SK-N-SH (cell line): ENCODE measurements around the gene DGUOK. TPM values are rescaled to one million over a fixed set of nuclear protein-coding genes. Genes with fewer than 3 reads are reported as not detected.

ENCODE experiments used
- CTCF ChIA-PET: fragments of 300-600, 350-600 bp; formaldehyde crosslinking; extraction: SDS; loops from one replicate; lab custom pipeline; 2021; lab: Yijun Ruan, JAX
- POLR2A ChIA-PET: fragments of 350-600 bp; sonication (Branson Sonifier 250); formaldehyde crosslinking; extraction: SDS; loops from one replicate; lab custom pipeline; 2020; ENCODE audit warnings: antibody characterized with exemption, inconsistent platforms; lab: Yijun Ruan, JAX
- DNase-seq: peaks from one replicate; pipeline ENCODE4 v3.0.0; 2012
- H2AFZ ChIP-seq: fragments of 200-600 bp; sonication (generic); 2 replicates; pipeline ENCODE4 v1.8.1; 2016; ENCODE audit warnings: antibody characterized with exemption, mild to moderate bottlenecking, low read depth
- H3F3A ChIP-seq: fragments of 200-600 bp; sonication (generic); replicated peaks from 2 replicates; pipeline ENCODE3; 2016; ENCODE audit warnings: antibody characterized with exemption, mild to moderate bottlenecking; ENCODE audit not compliant: insufficient read depth
- H3K27ac ChIP-seq, 2 experiments: fragments of 200-500 bp in 1 of 2; fragments of 200-600 bp in 1 of 2; sonication (Bioruptor generic) in 1 of 2; sonication (generic), shearing (Covaris generic) in 1 of 2; 2 replicates each; pipeline versions ENCODE4 v1.5.1 to v1.6.1; 2014 to 2016; ENCODE audit warnings: low read depth in 2 of 2, inconsistent platforms in 1 of 2, low read length in 1 of 2, mild to moderate bottlenecking in 1 of 2, mixed read lengths in 1 of 2
- H3K27me3 ChIP-seq: fragments of 200-600 bp; sonication (generic), shearing (Covaris generic); 2 replicates; pipeline ENCODE4 v1.6.1; 2016; ENCODE audit warnings: mixed run types; ENCODE audit not compliant: insufficient read depth
- H3K36me3 ChIP-seq, 2 experiments: fragments of 200-500 bp in 1 of 2; fragments of 200-600 bp in 1 of 2; sonication (Bioruptor generic) in 1 of 2; sonication (generic) in 1 of 2; replicated peaks in 1 of 2; 2 replicates each; pipeline versions ENCODE3 to v1.5.1; 2014 to 2016; ENCODE audit warnings: low read length in 1 of 2, mild to moderate bottlenecking in 1 of 2; ENCODE audit not compliant: insufficient read depth in 2 of 2, control insufficient read depth in 1 of 2
- H3K4me1 ChIP-seq, 2 experiments: fragments of 200-500 bp in 1 of 2; fragments of 200-600 bp in 1 of 2; sonication (Bioruptor generic) in 1 of 2; sonication (generic), shearing (Covaris generic) in 1 of 2; 2 replicates each; pipeline versions ENCODE4 v1.5.1 to v1.6.1; 2014 to 2016; ENCODE audit warnings: low read depth in 1 of 2, low read length in 1 of 2, mixed run types in 1 of 2; ENCODE audit not compliant: insufficient read depth in 2 of 2, control insufficient read depth in 1 of 2
- H3K4me2 ChIP-seq: fragments of 200-600 bp; sonication (generic), shearing (Covaris generic); 2 replicates; pipeline ENCODE4 v1.6.1; 2017; ENCODE audit warnings: mixed run types
- H3K4me3 ChIP-seq, 2 experiments: fragments of 200-500 bp in 1 of 2; fragments of 200-600 bp in 1 of 2; sonication (Bioruptor generic) in 1 of 2; sonication (generic), shearing (Covaris generic) in 1 of 2; 2 replicates each; pipeline versions ENCODE4 v1.5.1 to v1.8.1; 2014 to 2016; ENCODE audit warnings: low read depth in 2 of 2, inconsistent platforms in 1 of 2, low read length in 1 of 2, mild to moderate bottlenecking in 1 of 2, mixed read lengths in 1 of 2, moderate library complexity in 1 of 2
- H3K79me2 ChIP-seq: fragments of 200-600 bp; sonication (generic); 2 replicates; pipeline ENCODE4 v1.8.1; 2017; ENCODE audit warnings: mild to moderate bottlenecking; ENCODE audit not compliant: insufficient read depth
- H3K9ac ChIP-seq: fragments of 200-600 bp; sonication (generic); 2 replicates; pipeline ENCODE4 v1.6.1; 2017; ENCODE audit warnings: mixed run types
- H3K9me2 ChIP-seq: fragments of 200-600 bp; sonication (generic); 2 replicates; pipeline ENCODE4 v1.6.1; 2017; ENCODE audit warnings: mixed run types
- H3K9me3 ChIP-seq: fragments of 200-600 bp; sonication (generic); 2 replicates; pipeline ENCODE4 v1.6.1; 2017; ENCODE audit warnings: mixed run types, mild to moderate bottlenecking, moderate library complexity
- H4K20me1 ChIP-seq: fragments of 200-600 bp; sonication (generic); 2 replicates; pipeline ENCODE4 v1.6.1; 2017; ENCODE audit warnings: mild to moderate bottlenecking, mixed run types; ENCODE audit not compliant: insufficient read depth
- CHD2 ChIP-seq: fragments of 150-350 bp; IDR thresholded peaks from 2 replicates; pipeline ENCODE4 v1.6.1; 2018; ENCODE audit warnings: low read length; ENCODE audit not compliant: partially characterized antibody
- CTCF ChIP-seq: fragments of 200-600 bp; sonication (generic); IDR thresholded peaks from 2 replicates; pipeline ENCODE4 v1.6.1; 2017; ENCODE audit warnings: antibody characterized with exemption, mild to moderate bottlenecking, moderate library complexity
- FOSL2 ChIP-seq: IDR thresholded peaks from 2 replicates; pipeline ENCODE4 v1.4.0; 2012; ENCODE audit warnings: low read depth, mild to moderate bottlenecking, moderate library complexity, borderline replicate concordance
- IRF3 ChIP-seq: fragments of 150-350 bp; IDR thresholded peaks from 2 replicates; pipeline ENCODE4 v1.6.1; 2016; ENCODE audit warnings: mild to moderate bottlenecking, low read depth, low read length
- RAD21 ChIP-seq: IDR thresholded peaks from 2 replicates; pipeline ENCODE4 v1.6.1; 2012; ENCODE audit warnings: mild to moderate bottlenecking, low read length
- RCOR1 ChIP-seq: fragments of 150-350 bp; IDR thresholded peaks from 2 replicates; pipeline ENCODE4 v1.6.1; 2017; ENCODE audit warnings: antibody characterized with exemption, low read length
- SIN3A ChIP-seq: IDR thresholded peaks from 2 replicates; pipeline ENCODE4 v1.6.1; 2012; ENCODE audit warnings: low read depth, mild to moderate bottlenecking, low read length, moderate library complexity, borderline replicate concordance
- SMC3 ChIP-seq: IDR thresholded peaks from 2 replicates; pipeline ENCODE4 v1.6.1; 2012; ENCODE audit warnings: low read depth, low read length, improper control_type of control experiment
- USF1 ChIP-seq: IDR thresholded peaks from 2 replicates; pipeline ENCODE4 v1.4.0; 2012; ENCODE audit warnings: low read depth, borderline replicate concordance
- WGBS: methylation state at CpG from one replicate; pipeline ENCODE4 v1.1.6; 2017; ENCODE audit warnings: low lambda C conversion rate; 5-methylcytosine and 5-hydroxymethylcytosine counted together
- polyA plus RNA-seq, 3 experiments: library from polyadenylated mRNA; depleted of rRNA; stranded (reverse); fragments of >200 nt; gene quantifications; 2 replicates each; pipeline ENCODE4 v1.2.3, GENCODE V29; 2012

DGUOK gene
- polyA plus RNA-seq, 1 of the 3 experiments (the other 2 are of a cell fraction): 122 TPM

- whole genome bisulfite sequencing: 95% methylated on average over 8 of the region's 8 CpGs
- H3K27me3 ChIP-seq: no peaks in the 10 kb centered on the region
- H3K79me2 ChIP-seq: peaks cover 41% of the 10 kb centered on the region
- no peak overlapping the region for H3K27ac ChIP-seq
- no peak overlapping the region for H3K9ac ChIP-seq
- POLR2A ChIA-PET: no interaction called here
- H3K36me3 ChIP-seq: peaks cover 0 to 7% of the 10 kb centered on the region in 2 experiments
- no peaks in the 10 kb centered on the region for H3F3A ChIP-seq
- no peaks in the 10 kb centered on the region for H3K9me2 ChIP-seq
- no peak overlapping the region for H3K4me2 ChIP-seq
- no peak overlapping the region for H3K4me3 ChIP-seq
- CTCF ChIA-PET: interaction anchor here (1.0 to 1.1 kb wide), 3 partner anchors 14 to 167 kb away, joined by 3 to 4 read pairs (median 3); no protein-coding TSS in a partner anchor
- no peak for TF ChIP-seq CHD2
- no peak for TF ChIP-seq RAD21
- TF ChIP-seq SMC3: no peak
- no peak for TF ChIP-seq IRF3
- TF ChIP-seq RCOR1: no peak
- no peak for TF ChIP-seq FOSL2
- TF ChIP-seq USF1: no peak
- no peak for TF ChIP-seq SIN3A
- no peak for DNase-seq
- H3K4me1 ChIP-seq: peaks cover 0 to 7% of the 10 kb centered on the region in 2 experiments; a peak in 1 of 4 replicates
- H2AFZ ChIP-seq: no peak overlapping the region
- H4K20me1 ChIP-seq: peaks cover 30% of the 10 kb centered on the region; the same call in 1 of the 2 replicates
- H3K9me3 ChIP-seq: no peaks in the 10 kb centered on the region
Observed at GRCh38 chr2:73994178-73994831, 67.6 kb downstream of the DGUOK start.

GRCh38 chr2:73995810-73996209 lies 69.1 kb downstream of the DGUOK start:
- ChIA-PET POLR2A (no interaction called here), CTCF (interaction anchor here (1.1 kb wide), 1 partner anchor 30 kb away, joined by 3 read pairs; no protein-coding TSS in a partner anchor)
- no peaks in the 10 kb centered on the region for H3K36me3 ChIP-seq
- no peaks in the 10 kb centered on the region for H3K9me2 ChIP-seq
- TF ChIP-seq IRF3 (no peak), CTCF (no peak)
- no peak for DNase-seq
- 97% methylated on average over 5 of the region's 5 CpGs for WGBS
- no peak overlapping the region for H3K27ac ChIP-seq
- H3K9me3 ChIP-seq: no peaks in the 10 kb centered on the region
- peaks cover 5 to 15% of the 10 kb centered on the region in 2 experiments; a peak in 2 of 4 replicates for H3K4me1 ChIP-seq
- no peaks in the 10 kb centered on the region for H3F3A ChIP-seq
- no peak overlapping the region for H3K9ac ChIP-seq
- no peak overlapping the region for H2AFZ ChIP-seq
- H3K4me3 ChIP-seq: no peak overlapping the region
- H3K27me3 ChIP-seq: no peaks in the 10 kb centered on the region
- peaks cover 26% of the 10 kb centered on the region for H3K79me2 ChIP-seq
- H4K20me1 ChIP-seq: peaks cover 42% of the 10 kb centered on the region
- no peak overlapping the region for H3K4me2 ChIP-seq
